ENCODE measurements around the gene FAM237A.

GRCh38 chr2:206683546-206683945 lies 41.3 kb downstream of the FAM237A start:
- TF ChIP-seq CTCF (IDR thresholded peaks at IDR 0.05) (no peak), POLR2A (IDR thresholded peaks at IDR 0.05) (no peak)

All from esophagus squamous epithelium (tissue), 4 donors.